ENCODE measurements around the gene LAG3. TPM values are rescaled to one million over a fixed set of nuclear protein-coding genes. Genes with fewer than 3 reads are reported as not detected.

Gene LAG3
- total RNA-seq, 1 experiment from 2014 or later = 3.3 TPM

DNA sequence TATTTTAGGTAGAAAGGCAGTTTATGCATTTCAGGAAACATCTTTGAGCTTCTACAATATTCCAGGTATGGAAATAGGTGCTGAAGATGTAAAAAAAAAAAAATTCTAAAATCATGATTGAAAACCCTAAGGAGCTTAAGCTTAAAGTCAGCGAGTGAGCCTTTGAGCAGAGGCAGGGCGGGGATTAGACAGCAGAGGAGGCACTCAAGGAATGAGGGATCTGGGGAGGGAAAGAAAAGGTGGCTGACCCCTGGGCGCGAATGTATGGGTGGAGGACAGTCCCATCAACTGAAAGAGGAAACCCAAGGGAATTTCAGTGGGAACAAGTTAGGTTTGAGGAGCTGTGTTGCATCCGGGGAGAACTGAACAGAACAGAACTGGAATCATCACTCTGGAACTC is 12.6 kb upstream of the LAG3 start (continued):
- TF ChIP-seq ELF1 (IDR thresholded peaks at IDR 0.05; ENCODE audit: borderline replicate concordance, low read depth) = no peak

DNA sequence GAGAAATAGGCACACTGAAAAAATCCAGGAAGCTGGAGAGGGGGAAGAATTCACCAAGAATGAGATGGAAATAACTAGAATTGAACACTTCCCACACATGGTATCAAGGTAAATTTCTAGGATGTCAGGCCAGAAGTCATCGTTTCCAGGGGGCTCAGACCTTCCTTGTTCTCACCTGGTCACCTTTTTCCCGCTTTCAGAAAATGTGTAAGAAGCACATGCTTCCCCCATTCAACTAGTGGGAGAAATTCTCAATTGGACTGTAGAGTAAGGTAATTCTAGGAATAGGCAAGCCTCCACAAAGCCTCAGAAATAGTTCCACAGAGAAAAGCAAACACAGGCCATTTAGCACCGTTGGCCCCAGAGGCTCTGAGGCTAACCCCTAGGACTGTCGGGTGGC is 8.9 kb upstream of the LAG3 start:
- peaks cover 16% of the 10 kb centered on the region for H3K79me2 ChIP-seq (ENCODE audit: insufficient read depth, low read length)
- no peaks in the 10 kb centered on the region for H4K20me1 ChIP-seq (ENCODE audit: insufficient read depth)
- peaks cover 46 to 72% of the 10 kb centered on the region in 2 experiments for H3K4me1 ChIP-seq (ENCODE audit: control insufficient read depth in 1 of 2, insufficient read depth in 2 of 2, low read length in 2 of 2)
- no peak overlapping the region for H2AFZ ChIP-seq (ENCODE audit: low read depth, low read length, poor library complexity, severe bottlenecking)
- no peaks in the 10 kb centered on the region for H3K27me3 ChIP-seq (ENCODE audit: insufficient read depth, low read length)
- BruUV-seq (replicated peaks) = no TSS peak
- ChIA-PET POLR2A (interaction anchor here (1.0 kb wide), 1 partner anchor 11 kb away, joined by 3 read pairs; the partner anchor contains the start of gene MLF2), CTCF (interaction anchor here (0.8 to 1.2 kb wide), 2 partner anchors 9 to 10 kb away, joined by 4 to 7 read pairs; partner anchors contain the start of gene MLF2), RAD21 (ENCODE audit: low non-redundant PET in 1 of 2, low total read pairs in 2 of 2, uncharacterized antibody in 2 of 2, unreplicated experiment in 2 of 2) (no interaction called here)
- DNase-seq (ENCODE audit: low read depth, low spot score) = no peak
- peak overlapping the region; percentile 95 for H3K4me2 ChIP-seq (ENCODE audit: low read length)
- H3K9ac ChIP-seq (ENCODE audit: low read length) = peak overlapping the region; percentile 48
- H3K9me3 ChIP-seq (ENCODE audit: control insufficient read depth in 1 of 2, insufficient read depth in 1 of 2, low read depth in 1 of 2, low read length in 2 of 2) = no peaks in the 10 kb centered on the region
- H3K36me3 ChIP-seq (ENCODE audit: control insufficient read depth in 1 of 2, insufficient read depth in 2 of 2, low read length in 2 of 2) = no peaks in the 10 kb centered on the region
- no peak for ATAC-seq
- no peaks in the 10 kb centered on the region for H3K9me2 ChIP-seq (ENCODE audit: insufficient read depth)
- H3K4me3 ChIP-seq (replicated peaks in 1 of 2; ENCODE audit: low read depth in 1 of 2, low read length in 2 of 2) = no peak overlapping the region
- intact Hi-C loops (cut with micrococcal nuclease) = no loop called here
- H3K27ac ChIP-seq (ENCODE audit: low read depth, low read length) = peak overlapping the region; percentile 72
- no peak for TF ChIP-seq TCF7L2 (IDR thresholded peaks at IDR 0.05; ENCODE audit: borderline replicate concordance, extremely low read depth, insufficient read depth, insufficient read length)
- TF ChIP-seq, protein P1, sequence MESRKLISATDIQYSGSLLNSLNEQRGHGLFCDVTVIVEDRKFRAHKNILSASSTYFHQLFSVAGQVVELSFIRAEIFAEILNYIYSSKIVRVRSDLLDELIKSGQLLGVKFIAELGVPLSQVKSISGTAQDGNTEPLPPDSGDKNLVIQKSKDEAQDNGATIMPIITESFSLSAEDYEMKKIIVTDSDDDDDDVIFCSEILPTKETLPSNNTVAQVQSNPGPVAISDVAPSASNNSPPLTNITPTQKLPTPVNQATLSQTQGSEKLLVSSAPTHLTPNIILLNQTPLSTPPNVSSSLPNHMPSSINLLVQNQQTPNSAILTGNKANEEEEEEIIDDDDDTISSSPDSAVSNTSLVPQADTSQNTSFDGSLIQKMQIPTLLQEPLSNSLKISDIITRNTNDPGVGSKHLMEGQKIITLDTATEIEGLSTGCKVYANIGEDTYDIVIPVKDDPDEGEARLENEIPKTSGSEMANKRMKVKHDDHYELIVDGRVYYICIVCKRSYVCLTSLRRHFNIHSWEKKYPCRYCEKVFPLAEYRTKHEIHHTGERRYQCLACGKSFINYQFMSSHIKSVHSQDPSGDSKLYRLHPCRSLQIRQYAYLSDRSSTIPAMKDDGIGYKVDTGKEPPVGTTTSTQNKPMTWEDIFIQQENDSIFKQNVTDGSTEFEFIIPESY (IDR thresholded peaks at IDR 0.05; ENCODE audit: extremely low read depth, insufficient replicate concordance, low read length) = no peak
- TF ChIP-seq FOSL1 (IDR thresholded peaks at IDR 0.05; ENCODE audit: low read depth) = no peak
- TF ChIP-seq JUND (IDR thresholded peaks at IDR 0.05) = no peak
- TF ChIP-seq, protein P2, sequence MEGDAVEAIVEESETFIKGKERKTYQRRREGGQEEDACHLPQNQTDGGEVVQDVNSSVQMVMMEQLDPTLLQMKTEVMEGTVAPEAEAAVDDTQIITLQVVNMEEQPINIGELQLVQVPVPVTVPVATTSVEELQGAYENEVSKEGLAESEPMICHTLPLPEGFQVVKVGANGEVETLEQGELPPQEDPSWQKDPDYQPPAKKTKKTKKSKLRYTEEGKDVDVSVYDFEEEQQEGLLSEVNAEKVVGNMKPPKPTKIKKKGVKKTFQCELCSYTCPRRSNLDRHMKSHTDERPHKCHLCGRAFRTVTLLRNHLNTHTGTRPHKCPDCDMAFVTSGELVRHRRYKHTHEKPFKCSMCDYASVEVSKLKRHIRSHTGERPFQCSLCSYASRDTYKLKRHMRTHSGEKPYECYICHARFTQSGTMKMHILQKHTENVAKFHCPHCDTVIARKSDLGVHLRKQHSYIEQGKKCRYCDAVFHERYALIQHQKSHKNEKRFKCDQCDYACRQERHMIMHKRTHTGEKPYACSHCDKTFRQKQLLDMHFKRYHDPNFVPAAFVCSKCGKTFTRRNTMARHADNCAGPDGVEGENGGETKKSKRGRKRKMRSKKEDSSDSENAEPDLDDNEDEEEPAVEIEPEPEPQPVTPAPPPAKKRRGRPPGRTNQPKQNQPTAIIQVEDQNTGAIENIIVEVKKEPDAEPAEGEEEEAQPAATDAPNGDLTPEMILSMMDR (IDR thresholded peaks at IDR 0.05 in 2 of 3, conservative IDR thresholded peaks at IDR 0.05 in 1 of 3; ENCODE audit: borderline replicate concordance in 1 of 3, insufficient read depth in 1 of 3, low read depth in 2 of 3, low read length in 2 of 3) = no peak
- no peak for TF ChIP-seq CBX3 (IDR thresholded peaks at IDR 0.05; ENCODE audit: low read depth)
- TF ChIP-seq, protein P3, sequence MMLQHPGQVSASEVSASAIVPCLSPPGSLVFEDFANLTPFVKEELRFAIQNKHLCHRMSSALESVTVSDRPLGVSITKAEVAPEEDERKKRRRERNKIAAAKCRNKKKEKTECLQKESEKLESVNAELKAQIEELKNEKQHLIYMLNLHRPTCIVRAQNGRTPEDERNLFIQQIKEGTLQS (IDR thresholded peaks at IDR 0.05) = no peak
- no peak for TF ChIP-seq EZH2phosphoT487 (IDR thresholded peaks at IDR 0.05; ENCODE audit: borderline replicate concordance)
- TF ChIP-seq EGR1 (IDR thresholded peaks at IDR 0.05; ENCODE audit: low read depth) = no peak

Data from HCT116 (cell line).